Kasumi-1 (cell line): ENCODE data around the gene ARHGAP35.
A peak's percentile ranks its signal among the peaks of the same experiment; 100 is the strongest.
"Not testable (repeated sequence)": the region's sequence is repeated elsewhere in the genome, so short reads cannot be mapped to it uniquely, and the experiment has no call there.

Source experiments
- DNase-seq, 2 experiments: peaks; one replicate each; lab custom pipeline; 2025; lab: John Stamatoyannopoulos, UW

The ARHGAP35 gene

GRCh38 chr19:46868025-46868802 is 7.4 kb downstream of the ARHGAP35 start:
- no peak for DNase-seq

- DNase-seq, result not testable (repeated sequence)
These were observed 10.4 kb downstream of the ARHGAP35 start for GRCh38 chr19:46871173-46871572.

DNA sequence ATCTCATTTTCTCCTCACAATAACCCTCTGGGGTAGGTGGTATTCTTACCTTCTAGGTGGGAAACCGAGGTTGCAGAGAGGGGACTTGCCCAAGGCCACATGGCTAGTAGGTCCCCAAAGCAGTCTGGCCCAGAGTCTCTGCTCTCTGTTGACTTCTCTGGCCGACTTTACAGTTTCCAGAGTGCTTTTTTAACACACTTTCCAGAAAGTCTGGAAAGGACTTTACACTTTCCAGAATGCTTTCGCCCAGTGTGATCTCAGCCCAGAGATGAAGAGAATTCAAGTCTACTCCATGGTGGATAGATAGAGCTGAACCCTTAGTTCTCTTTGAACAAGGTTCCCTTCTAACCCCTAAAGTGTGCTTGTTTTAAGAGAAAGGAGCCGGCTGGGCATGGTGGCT is 12.2 kb downstream of the ARHGAP35 start:
- DNase-seq, result no peak

DNA sequence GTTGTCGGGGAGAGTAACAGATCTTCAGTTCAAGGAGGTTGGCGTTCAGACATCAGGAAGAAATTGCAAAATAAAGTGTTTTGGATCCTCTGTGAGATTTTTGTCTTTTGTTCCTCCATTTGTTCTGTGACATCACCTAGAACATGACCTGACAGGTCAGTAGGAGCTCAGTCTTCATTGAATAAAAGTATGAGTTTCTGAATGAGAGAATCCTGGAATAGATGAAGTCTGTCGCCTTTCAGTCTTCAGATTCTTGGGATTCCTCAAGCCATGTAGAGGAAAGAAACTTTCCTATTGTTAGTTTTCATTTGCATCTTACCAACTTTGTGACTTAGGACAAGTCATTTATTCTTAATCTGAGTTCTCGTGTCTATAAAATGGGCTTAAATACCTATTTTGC is 14.4 kb downstream of the ARHGAP35 start:
- DNase-seq, result no peak

DNA sequence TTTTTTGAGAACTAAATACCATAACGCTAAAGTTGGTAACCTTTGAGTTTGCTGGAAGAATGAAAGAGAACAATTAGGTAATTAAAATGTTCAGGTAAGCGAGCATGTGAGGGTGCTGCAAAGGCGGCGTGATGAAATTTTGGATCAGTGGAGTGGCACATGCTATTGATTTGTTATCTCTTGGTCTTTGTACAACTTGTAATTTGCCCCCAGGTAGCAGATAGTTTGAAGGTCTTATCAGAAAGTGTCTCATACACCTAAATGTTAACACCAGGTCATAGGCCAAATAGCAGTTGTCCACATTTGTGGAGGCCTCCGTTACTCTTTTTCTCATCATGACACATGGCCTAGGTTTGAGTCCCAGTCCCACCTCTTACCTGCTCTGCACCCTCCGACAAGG is 14.9 kb downstream of the ARHGAP35 start:
- DNase-seq, result no peak

DNA sequence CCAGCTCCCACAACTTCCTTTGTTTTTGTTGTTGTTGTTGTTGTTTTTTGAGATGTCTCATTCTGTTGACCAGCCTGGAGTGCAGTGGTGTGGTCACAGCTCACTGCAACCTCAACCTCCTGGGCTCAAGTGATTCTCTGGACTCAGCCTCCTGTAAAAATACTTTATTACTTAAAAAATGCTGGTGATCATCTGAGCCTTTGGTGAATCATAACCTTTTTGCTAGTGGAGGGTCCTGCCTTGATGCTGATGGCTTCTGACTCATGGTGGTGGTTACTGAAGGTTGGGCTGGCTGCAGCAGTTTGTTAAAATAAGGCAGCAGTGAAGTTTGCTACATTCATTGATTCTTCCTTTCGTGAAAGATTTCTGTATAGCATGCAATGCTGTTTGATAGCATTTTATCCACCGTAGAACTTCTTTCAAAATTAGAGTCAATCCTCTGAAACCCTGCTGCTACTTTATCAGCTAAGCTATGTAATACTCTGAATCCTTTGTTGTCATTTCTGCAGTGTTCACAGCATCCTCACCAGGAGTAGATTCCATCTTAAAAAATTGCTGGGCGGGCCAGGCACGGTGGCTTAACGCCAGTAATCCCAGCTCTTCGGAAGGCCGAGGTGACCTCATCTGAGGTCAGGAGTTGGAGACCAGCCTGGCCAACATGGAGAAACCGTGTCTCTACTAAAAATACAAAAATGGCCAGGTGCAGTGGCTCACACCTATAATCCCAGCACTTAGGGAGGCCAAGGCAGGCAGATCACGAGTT is 18.0 kb downstream of the ARHGAP35 start:
- no peak for DNase-seq

DNA sequence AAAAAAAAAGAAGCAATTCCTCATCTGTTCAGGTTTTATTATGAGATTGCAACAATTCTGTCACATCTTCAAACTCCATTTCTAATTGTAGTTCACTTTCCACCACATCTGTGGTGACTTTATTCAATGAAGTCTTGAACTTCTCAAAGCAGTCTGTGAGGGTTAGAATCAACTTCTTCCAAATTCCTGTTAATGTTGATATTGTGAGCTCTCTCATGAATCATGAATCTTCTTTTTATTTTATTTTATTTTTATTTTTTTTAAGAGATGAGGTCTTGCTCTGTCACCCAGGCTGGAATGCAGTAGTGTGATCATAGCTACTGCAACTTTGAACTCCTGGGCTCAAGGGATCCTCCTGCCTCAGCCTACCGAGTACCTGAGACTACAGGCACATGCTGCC is 19.6 kb downstream of the ARHGAP35 start:
- no peak for DNase-seq

DNA sequence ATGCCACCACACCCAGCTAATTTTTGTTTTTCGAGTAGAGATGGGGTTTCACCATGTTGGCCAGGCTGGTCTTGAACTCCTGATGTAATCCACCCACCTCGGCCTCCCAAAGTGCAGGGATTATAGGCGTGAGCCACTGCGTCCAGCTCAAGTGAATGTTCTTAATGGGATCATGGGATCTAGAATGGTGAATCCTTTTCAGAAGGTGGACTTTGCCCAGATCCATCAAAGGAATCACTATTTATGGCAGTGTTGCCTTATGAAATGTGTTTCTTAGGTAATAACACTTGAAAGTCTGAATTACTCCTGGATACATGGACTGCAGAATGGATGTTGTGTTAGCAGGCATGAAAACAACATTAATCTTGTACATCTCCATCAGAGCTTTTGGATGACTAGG is 20.3 kb downstream of the ARHGAP35 start:
- DNase-seq, result no peak

DNA sequence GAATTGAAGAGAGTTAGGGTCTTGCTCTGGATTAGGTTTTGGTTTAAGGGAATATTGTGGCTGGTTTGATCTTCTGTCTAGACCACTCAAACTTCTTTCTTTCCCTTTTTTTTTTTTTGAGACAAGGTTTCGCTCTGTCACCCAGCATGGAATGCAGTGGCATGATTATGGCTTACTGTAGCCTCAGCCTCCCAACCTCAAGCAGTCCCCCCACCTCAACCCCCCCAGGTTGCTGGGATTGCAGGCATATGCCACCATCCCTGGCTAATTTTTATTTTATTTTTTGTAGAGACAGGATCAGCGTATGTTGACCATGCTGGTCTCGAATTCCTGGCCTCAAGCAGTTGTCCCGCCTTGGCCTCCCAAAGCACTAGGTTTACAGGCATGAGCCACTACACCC is 21.2 kb downstream of the ARHGAP35 start:
- no peak for DNase-seq

DNA sequence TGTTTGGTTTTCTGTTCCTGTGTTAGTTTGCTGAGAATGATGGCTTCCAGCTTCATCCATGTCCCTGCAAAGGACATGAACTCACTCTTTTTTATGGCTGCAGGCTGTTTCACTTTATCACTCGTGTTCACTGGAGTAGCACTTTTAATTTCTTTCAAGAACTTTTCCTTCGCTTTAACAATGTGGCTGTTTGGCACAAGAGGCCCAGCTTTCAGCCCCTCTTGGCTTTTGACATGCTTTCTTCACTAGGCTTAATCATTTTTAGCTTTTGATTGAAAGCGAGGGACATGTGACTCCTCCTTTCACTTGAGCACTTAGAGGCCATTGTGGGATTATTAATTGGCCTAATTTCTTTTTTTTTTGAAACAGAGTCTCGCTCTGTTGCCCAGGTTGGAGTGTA is 22.0 kb downstream of the ARHGAP35 start:
- DNase-seq, result not testable (repeated sequence)

- no peak for DNase-seq
These were observed 24.6 kb downstream of the ARHGAP35 start for GRCh38 chr19:46885411-46885810.

DNA sequence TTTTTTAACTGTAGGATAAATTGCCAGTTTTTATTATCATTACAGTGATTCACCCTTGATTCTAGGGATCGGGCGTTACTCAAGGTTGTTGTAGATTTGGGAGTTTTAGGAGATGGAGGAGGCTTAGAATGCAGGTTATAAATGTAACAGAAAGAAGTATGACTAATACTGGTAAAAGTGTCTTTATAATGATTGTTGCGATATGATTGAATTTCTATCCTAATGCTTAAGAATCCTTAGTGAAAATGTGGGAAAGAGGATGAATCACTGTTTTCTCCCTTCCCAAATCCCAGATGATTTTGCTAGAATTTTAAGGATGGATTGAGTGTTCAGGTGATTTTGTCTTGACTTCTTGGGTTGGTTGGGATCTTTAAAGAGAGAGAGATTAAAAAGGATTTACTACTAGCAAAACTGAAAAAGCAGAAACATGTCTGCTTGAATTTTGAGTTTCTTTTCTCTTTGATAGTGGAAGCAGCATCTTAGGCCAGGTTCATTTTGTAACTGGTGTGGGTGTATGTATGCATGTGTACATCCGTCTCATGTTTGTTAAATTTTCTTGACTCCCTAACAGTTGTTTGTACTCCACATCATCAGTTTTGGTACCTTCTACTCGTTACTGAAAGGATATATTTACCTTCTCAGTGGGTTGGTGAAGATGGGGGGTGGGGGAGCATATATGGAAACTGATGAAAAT is 25.9 kb downstream of the ARHGAP35 start:
- no peak for DNase-seq

GRCh38 chr19:46887240-46887782 is 26.5 kb downstream of the ARHGAP35 start:
- DNase-seq, result peak; percentile 12 to 15

DNA sequence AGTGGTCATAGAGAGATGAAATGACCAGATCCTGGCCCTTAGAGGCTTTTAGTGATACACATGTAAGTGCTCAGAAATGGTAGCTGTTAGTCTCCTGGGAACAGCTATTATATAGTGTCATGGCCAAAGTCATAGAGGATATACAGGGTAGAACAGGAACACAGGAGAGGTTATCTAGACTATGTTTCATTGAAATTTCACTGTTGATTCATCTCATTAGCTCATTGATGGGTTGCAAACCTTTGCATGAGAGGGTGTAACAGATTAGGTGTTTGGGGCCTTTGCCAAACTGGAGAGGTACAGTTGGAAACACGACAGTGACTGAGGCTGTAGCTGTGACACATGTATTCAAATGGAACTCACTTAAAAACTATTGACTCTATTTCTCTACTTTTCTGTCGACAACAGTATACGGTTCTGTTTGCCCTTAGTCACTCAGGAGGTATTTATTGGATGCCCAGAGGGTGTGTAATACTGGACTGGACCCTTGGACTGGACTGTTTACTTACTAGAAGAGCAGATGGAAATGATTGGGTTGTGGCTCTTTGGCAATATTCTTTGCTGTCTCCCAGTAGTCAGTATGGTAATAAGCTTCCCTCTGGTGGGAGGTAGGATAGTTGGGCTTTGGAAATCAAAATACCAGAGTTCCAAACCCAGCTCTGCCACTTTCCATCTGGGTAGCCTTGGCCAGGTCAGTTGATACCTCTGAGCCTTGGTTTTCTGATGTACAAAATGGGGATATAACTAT is 29.8 kb downstream of the ARHGAP35 start:
- no peak for DNase-seq

DNA sequence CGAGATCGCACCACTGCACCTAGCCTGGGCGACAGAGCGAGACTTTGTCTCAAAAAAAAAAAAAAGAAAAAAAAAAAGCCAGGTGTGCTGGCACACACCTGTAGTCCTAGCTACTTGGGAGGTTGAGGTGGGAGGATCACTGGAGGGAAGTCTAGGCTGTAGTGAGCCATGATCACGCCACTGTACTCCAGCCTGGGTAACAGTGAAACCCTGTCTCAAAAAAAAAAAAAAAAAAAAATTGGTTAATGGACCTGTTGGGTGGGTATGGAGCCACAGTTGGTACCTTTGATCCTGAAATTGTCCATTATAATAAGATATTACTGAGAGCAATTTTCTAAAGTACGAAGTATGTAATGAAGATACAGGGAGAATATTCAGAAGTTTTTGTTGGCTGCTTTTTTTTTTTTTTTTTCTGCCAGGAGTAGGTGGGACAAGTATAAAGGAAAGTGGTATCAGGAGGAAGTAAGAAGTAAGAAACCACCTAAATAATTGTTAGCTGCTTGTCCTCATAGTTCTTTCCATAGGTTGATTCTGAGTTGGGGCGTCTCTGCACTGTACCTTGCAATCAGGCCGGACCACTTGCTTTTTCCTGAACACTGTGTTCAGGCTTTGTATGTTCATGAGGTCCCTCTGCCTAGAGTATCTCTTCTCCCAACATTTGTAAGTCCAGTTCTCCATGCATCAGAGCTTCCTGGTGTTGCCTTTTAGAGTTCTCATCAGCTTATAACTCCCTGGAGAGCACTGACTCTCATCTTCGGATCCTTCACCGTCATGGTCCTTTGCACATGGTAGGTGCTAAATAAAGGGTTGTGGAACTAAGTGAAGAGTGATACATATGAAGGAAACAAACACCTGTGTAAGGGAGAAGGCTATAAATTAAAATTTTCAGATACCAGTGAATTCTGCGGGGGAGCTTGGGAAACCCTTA is 31.7 kb downstream of the ARHGAP35 start:
- DNase-seq, result no peak

- no peak for DNase-seq
These were observed 35.4 kb downstream of the ARHGAP35 start for GRCh38 chr19:46896076-46896794.

- no peak for DNase-seq
These were observed 37.9 kb downstream of the ARHGAP35 start for GRCh38 chr19:46898731-46899130.

- DNase-seq, result no peak
These were observed 39.5 kb downstream of the ARHGAP35 start for GRCh38 chr19:46900341-46900740.

GRCh38 chr19:46901701-46902401 is 41.1 kb downstream of the ARHGAP35 start:
- DNase-seq, result no peak
